Progenitor cell of endocrine pancreas (in vitro differentiated cells): ENCODE measurements around the gene DDX23. TPM values are rescaled to one million over a fixed set of nuclear protein-coding genes. Genes with fewer than 3 reads are reported as not detected.
A peak's percentile ranks its signal among the peaks of the same experiment; 100 is the strongest.

ENCODE experiments used
- DNase-seq: peaks from one replicate; pipeline ENCODE4 v3.0.0; 2021; ENCODE audit warnings: low spot score; ENCODE audit not compliant: unreplicated experiment
- H3K27ac Mint-ChIP-seq: 2 replicates; pipeline ENCODE4 v1.8.0; 2021; ENCODE audit warnings: mild to moderate bottlenecking, moderate library complexity, mixed read lengths
- H3K27me3 Mint-ChIP-seq: 2 replicates; pipeline ENCODE4 v1.8.0; 2021; ENCODE audit warnings: mixed read lengths
- H3K36me3 Mint-ChIP-seq: 2 replicates; pipeline ENCODE4 v1.8.0; 2022; ENCODE audit warnings: mixed read lengths; ENCODE audit not compliant: insufficient read depth
- H3K4me1 Mint-ChIP-seq: 2 replicates; pipeline ENCODE4 v1.8.0; 2021; ENCODE audit warnings: low read depth, mixed read lengths
- H3K4me3 Mint-ChIP-seq: 2 replicates; pipeline ENCODE4 v1.8.0; 2021; ENCODE audit warnings: low read depth, mild to moderate bottlenecking, moderate library complexity, mixed read lengths
- H3K9me3 Mint-ChIP-seq: 2 replicates; pipeline ENCODE4 v1.8.0; 2021; ENCODE audit warnings: low read depth, mixed read lengths
- CTCF ChIP-seq: fragments of 200-600 bp; sonication (generic); IDR thresholded peaks from one replicate; pipeline ENCODE4 v1.5.0; 2021; ENCODE audit warnings: antibody characterized with exemption, mild to moderate bottlenecking; ENCODE audit not compliant: unreplicated experiment
- total RNA-seq: library from RNA; stranded (reverse); gene quantifications from 2 replicates; pipeline ENCODE4 v1.2.1, GENCODE V29; 2021

The DDX23 gene
- total RNA-seq, 1 donor from 2014 or later: 129 TPM

GRCh38 chr12:48889679-48890078, 37.7 kb upstream of the DDX23 start:
- H3K27ac Mint-ChIP-seq: no peak overlapping the region

GRCh38 chr12:48883305-48884161, 31.6 kb upstream of the DDX23 start:
- Mint-ChIP-seq H3K27ac (peak overlapping the region; percentile 97), H3K4me3 (peak overlapping the region; percentile 57)
- peak; percentile 26 for DNase-seq

More at GRCh38 chr12:48889679-48890078, 37.7 kb upstream of the DDX23 start:
- Mint-ChIP-seq H3K4me1 (peaks cover 7% of the 10 kb centered on the region), H3K36me3 (no peaks in the 10 kb centered on the region), H3K27me3 (no peaks in the 10 kb centered on the region), H3K9me3 (no peaks in the 10 kb centered on the region), H3K4me3 (no peak overlapping the region)
- no peak for DNase-seq
- TF ChIP-seq CTCF: no peak

GRCh38 chr12:48882972-48883304, 31.0 kb upstream of the DDX23 start:
- Mint-ChIP-seq H3K4me3 (peak overlapping the region; percentile 26), H3K36me3 (no peaks in the 10 kb centered on the region), H3K27me3 (no peaks in the 10 kb centered on the region), H3K9me3 (no peaks in the 10 kb centered on the region), H3K4me1 (peaks cover 39% of the 10 kb centered on the region), H3K27ac (peak overlapping the region; percentile 97)
- no peak for TF ChIP-seq CTCF
- no peak for DNase-seq

More at GRCh38 chr12:48883305-48884161, 31.6 kb upstream of the DDX23 start:
- Mint-ChIP-seq H3K36me3 (no peaks in the 10 kb centered on the region), H3K4me1 (peaks cover 39% of the 10 kb centered on the region), H3K9me3 (no peaks in the 10 kb centered on the region), H3K27me3 (no peaks in the 10 kb centered on the region)
- TF ChIP-seq CTCF: no peak

GRCh38 chr12:48882315-48882687, 30.3 kb upstream of the DDX23 start:
- Mint-ChIP-seq H3K36me3 (no peaks in the 10 kb centered on the region), H3K27me3 (no peaks in the 10 kb centered on the region), H3K27ac (peak overlapping the region; percentile 97), H3K4me3 (peak overlapping the region; percentile 49), H3K4me1 (peaks cover 39% of the 10 kb centered on the region), H3K9me3 (no peaks in the 10 kb centered on the region)
- DNase-seq: no peak
- TF ChIP-seq CTCF: no peak

- Mint-ChIP-seq H3K27me3 (no peaks in the 10 kb centered on the region), H3K9me3 (no peaks in the 10 kb centered on the region), H3K4me1 (peaks cover 39% of the 10 kb centered on the region), H3K4me3 (peak overlapping the region; percentile 49), H3K27ac (peak overlapping the region; percentile 97), H3K36me3 (no peaks in the 10 kb centered on the region)
- no peak for DNase-seq
- no peak for TF ChIP-seq CTCF
Measured at GRCh38 chr12:48881686-48882314, 29.8 kb upstream of the DDX23 start.
